Measurements from ENCODE around the gene EIF3B. TPM values are rescaled to one million over a fixed set of nuclear protein-coding genes. Genes with fewer than 3 reads are reported as not detected.
"Not testable (repeated sequence)": the region's sequence is repeated elsewhere in the genome, so short reads cannot be mapped to it uniquely, and the experiment has no call there.

EIF3B gene
- total RNA-seq, 1 donor from 2014 or later: 89.5 TPM

DNA sequence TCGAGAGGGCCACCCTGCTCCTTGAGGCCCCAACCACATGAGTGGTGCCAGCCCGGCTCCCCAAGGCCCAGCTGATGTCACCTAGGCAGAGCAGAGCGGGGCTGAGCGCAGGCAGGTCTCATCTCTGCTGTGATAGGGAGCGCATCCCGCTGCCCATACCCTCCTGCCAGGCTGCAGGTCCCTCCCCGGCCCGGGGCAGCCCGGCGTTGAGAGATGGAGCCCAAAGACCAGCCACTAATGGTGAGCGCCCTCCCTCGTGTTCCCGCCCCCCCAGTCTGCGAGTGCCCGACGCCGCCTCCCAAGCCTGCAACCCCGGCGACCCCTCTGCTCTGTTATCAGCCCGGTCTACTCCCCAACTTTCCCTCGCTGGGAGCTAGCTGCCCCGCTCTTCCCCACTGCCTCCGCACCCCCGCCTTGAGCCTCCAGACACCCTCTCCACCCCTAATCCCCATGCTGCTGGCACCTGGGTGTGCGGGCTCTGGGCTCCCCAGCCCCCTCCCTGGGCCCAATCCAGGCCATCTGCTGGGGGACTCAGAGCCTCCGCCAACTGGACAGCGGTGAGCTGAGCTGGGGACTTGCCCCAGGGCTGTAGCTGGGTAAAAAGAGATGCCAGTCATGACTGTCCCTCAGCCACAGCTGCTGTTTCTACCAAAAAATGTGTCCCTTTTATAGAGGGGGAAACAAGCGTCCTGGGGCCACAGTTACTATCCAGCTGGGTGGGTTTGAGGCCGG lies 29.1 kb downstream of the EIF3B start:
- intact Hi-C loops (cut with DNase I): no loop called here
- no peaks in the 10 kb centered on the region for H3K9me3 ChIP-seq
- no peak for TF ChIP-seq CTCF (IDR thresholded peaks at IDR 0.05)
- H3K4me3 ChIP-seq: no peak overlapping the region
- DNase-seq (no peak), ATAC-seq (no peak)
- H3K27ac ChIP-seq: no peak overlapping the region
- H3K4me1 ChIP-seq: peaks cover 4% of the 10 kb centered on the region
- peaks cover 42% of the 10 kb centered on the region for H3K36me3 ChIP-seq
- no peaks in the 10 kb centered on the region for H3K27me3 ChIP-seq (ENCODE audit: low read depth)

DNA sequence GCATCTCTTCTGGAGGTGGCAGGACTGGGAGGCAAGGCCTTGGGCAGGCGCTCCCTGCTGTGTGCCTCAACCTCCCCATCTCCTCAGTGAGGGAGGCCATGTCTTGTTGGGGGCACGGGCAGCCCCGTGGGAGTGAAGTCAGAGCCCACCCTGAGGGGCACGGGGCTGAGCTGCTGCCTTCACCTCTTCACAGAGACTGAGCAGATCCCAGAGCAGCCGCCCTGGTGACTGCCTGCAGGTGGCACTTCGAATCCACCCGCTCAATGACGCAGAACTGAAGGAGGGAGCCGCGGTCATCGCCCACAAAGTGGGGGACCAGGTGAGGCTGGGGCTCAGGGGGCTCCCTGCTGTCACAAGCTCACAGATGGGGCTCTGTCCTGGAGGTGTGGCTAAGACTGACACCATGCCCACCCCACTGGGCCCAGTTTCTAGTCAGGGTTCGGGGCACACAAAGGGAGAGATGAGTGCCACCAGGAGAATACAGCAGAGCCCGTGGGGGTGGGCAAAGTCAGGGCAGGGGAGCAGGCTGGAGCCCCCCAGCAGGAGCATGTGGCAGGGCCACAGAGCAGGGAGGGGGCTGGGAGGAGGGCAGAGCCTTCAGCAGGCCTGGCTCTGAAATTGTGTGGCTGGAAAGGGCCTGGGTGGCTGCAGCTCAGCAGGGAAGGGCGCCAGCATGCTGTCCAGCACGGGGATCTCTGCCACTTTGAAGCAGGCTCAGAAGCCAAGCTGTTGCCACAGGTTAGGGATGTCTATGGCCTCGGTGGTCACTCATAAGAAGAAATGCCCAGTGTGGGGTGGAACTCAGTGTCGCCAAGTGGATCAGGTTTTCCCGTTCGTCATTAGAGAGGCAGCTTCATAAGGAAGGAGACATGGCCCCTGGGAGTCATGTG lies 30.0 kb downstream of the EIF3B start:
- H3K4me1 ChIP-seq: peaks cover 4% of the 10 kb centered on the region
- no peak for DNase-seq
- intact Hi-C loops (cut with DNase I): no loop called here
- no peak overlapping the region for H3K27ac ChIP-seq
- H3K36me3 ChIP-seq: peaks cover 33% of the 10 kb centered on the region
- no peak overlapping the region for H3K4me3 ChIP-seq
- no peak for TF ChIP-seq CTCF (IDR thresholded peaks at IDR 0.05)
- H3K27me3 ChIP-seq (ENCODE audit: low read depth): no peaks in the 10 kb centered on the region
- no peaks in the 10 kb centered on the region for H3K9me3 ChIP-seq
- ATAC-seq: peak in 1 of 2 donors; percentile 7

GRCh38 chr7:2386122-2386521 lies 31.5 kb downstream of the EIF3B start:
- H3K4me3 ChIP-seq; ATAC-seq; intact Hi-C loops (cut with DNase I): not testable (repeated sequence)

DNA sequence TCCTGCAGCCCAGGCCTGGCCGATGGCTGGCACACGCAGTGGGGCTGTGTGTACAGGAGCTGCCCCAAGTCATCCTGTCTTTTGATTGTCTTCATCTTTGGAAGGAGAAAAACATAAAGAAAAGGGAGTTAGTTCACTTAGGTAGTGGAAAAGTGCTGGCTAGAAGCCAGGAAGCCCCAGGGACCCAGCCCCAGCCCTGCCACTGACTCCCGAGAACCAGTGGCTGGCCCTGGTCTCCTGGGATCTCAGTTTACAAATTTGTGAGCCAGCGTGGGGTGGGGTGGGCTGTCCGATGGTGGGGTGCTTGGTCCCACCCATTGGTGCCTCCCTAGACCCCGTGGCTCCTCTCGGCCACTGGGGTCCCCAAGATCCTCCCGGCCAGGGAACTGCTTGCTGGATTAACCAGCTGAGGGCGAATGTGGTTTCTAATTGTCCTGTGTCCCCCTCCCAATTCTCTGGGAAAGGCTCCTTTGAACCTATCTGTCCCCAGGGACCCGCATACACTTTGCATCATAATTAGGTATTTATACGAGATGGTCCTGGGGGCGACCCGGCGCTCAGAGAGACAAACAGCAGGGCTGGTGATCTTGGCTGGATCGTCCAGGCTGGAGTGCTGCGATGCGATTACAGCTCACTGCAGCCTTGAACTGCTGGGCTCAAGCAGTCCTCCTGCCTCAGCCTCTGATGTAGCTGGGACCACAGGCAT lies 32.5 kb downstream of the EIF3B start:
- Histone ChIP-seq H3K27me3 (ENCODE audit: low read depth) (no peaks in the 10 kb centered on the region), H3K27ac (no peak overlapping the region), H3K4me1 (peaks cover 11% of the 10 kb centered on the region), H3K36me3 (peaks cover 8% of the 10 kb centered on the region), H3K4me3 (no peak overlapping the region), H3K9me3 (no peaks in the 10 kb centered on the region)
- no peak for ATAC-seq
- DNase-seq: no peak
- TF ChIP-seq CTCF (IDR thresholded peaks at IDR 0.05): no peak
- intact Hi-C loops (cut with DNase I): no loop called here

More at GRCh38 chr7:2386122-2386521, 31.5 kb downstream of the EIF3B start:
- H3K27me3 ChIP-seq (ENCODE audit: low read depth); H3K27ac ChIP-seq; DNase-seq; H3K9me3 ChIP-seq: not testable (repeated sequence)
- Histone ChIP-seq H3K4me1 (peaks cover 11% of the 10 kb centered on the region), H3K36me3 (peaks cover 18% of the 10 kb centered on the region)

DNA sequence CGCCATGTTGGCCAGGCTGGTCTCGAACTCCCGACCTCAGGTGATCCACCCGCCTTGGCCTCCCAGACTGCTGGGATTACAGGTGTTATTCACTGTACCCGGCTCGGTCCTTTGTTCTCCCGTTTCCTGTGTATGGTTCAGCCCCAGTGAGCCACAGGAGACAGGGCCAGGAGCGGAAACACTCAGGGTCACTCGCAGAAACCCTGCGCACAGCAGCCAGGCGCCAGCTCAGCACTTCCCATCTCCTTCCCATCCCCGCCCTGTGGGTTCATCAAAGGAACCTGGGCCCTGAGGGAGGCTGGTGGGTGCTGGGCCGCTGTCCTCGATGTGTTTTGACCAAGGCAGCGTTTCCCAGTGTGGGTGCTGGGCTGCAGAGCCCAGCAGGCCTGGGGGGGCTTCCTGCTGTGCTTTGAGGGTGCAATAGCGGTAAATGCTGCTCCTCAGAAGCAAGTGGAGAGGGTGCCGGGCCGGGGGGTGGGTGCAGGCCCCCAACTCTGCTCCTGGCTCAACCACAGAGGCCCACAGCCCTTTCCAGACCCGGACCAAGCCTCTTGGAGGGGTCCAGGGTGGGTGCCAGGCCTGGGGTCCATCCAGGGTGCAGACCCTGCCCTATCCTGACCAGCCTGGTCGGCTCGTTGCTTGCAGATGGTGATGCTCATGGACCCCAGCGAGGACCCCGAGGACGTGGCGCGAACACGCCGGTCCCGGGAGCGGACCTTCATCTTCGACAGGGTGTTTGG lies 33.4 kb downstream of the EIF3B start:
- DNase-seq (no peak), ATAC-seq (peak; percentile 45 to 59)
- Histone ChIP-seq H3K27me3 (ENCODE audit: low read depth) (no peaks in the 10 kb centered on the region), H3K36me3 (no peaks in the 10 kb centered on the region), H3K4me1 (peaks cover 11% of the 10 kb centered on the region), H3K9me3 (no peaks in the 10 kb centered on the region), H3K27ac (peak overlapping the region; percentile 11), H3K4me3 (no peak overlapping the region)
- no peak for TF ChIP-seq CTCF (IDR thresholded peaks at IDR 0.05)
- intact Hi-C loops (cut with DNase I): no loop called here
